Muscle of arm (tissue), 12 donors: ENCODE measurements around the gene AGBL4. TPM values are rescaled to one million over a fixed set of nuclear protein-coding genes. Genes with fewer than 3 reads are reported as not detected.

Experiments
- DNase-seq: peaks from one replicate; pipeline ENCODE4 v3.0.0-alpha.2; 2013
- polyA plus RNA-seq, 12 donors: library from polyadenylated mRNA; unstranded; fragments of 120-200 nt; gene quantifications; one replicate each; pipeline ENCODE4 v1.2.1, GENCODE V29; 2013; ENCODE audit not compliant: insufficient read length in 12 of 12

Gene AGBL4
- polyA plus RNA-seq, 12 donors: 0.12 to 0.72 (median 0.21) TPM; not detected in 2

GRCh38 chr1:48681476-48682305 lies 1342.1 kb downstream of the AGBL4 start:
- DNase-seq: no peak

- no peak for DNase-seq
Observed at GRCh38 chr1:48680411-48681035, 1343.2 kb downstream of the AGBL4 start.

- DNase-seq: no peak
Observed at GRCh38 chr1:48679859-48680258, 1343.9 kb downstream of the AGBL4 start.

GRCh38 chr1:48678710-48679505 lies 1344.8 kb downstream of the AGBL4 start:
- DNase-seq: no peak

- DNase-seq: peak; percentile 49
Observed at GRCh38 chr1:48677306-48678287, 1346.2 kb downstream of the AGBL4 start.

- no peak for DNase-seq
Observed at GRCh38 chr1:48676822-48677221, 1346.9 kb downstream of the AGBL4 start.

- no peak for DNase-seq
Observed at GRCh38 chr1:48676376-48676775, 1347.4 kb downstream of the AGBL4 start.

GRCh38 chr1:48675251-48675650 lies 1348.5 kb downstream of the AGBL4 start:
- no peak for DNase-seq

GRCh38 chr1:48674641-48675040 lies 1349.1 kb downstream of the AGBL4 start:
- DNase-seq: no peak

GRCh38 chr1:48673332-48674105 lies 1350.2 kb downstream of the AGBL4 start:
- DNase-seq: no peak

GRCh38 chr1:48671578-48671977 lies 1352.2 kb downstream of the AGBL4 start:
- no peak for DNase-seq

- no peak for DNase-seq
Observed at GRCh38 chr1:48670234-48671020, 1353.3 kb downstream of the AGBL4 start.

GRCh38 chr1:48668339-48668738 lies 1355.4 kb downstream of the AGBL4 start:
- no peak for DNase-seq

- no peak for DNase-seq
Observed at GRCh38 chr1:48667782-48668181, 1356.0 kb downstream of the AGBL4 start.

- no peak for DNase-seq
Observed at GRCh38 chr1:48665708-48666407, 1357.9 kb downstream of the AGBL4 start.

- DNase-seq: no peak
Observed at GRCh38 chr1:48661726-48662463, 1361.9 kb downstream of the AGBL4 start.

GRCh38 chr1:48659801-48660200 lies 1364.0 kb downstream of the AGBL4 start:
- no peak for DNase-seq

- DNase-seq: no peak
Observed at GRCh38 chr1:48657413-48657812, 1366.3 kb downstream of the AGBL4 start.
